IMR-90 (cell line): ENCODE results near the gene SSC4D. TPM values are rescaled to one million over a fixed set of nuclear protein-coding genes. Genes with fewer than 3 reads are reported as not detected.

Experiments
- ATAC-seq: fragments of 200-7000 bp; cut with Tn5 transposase; 2 replicates; pipeline ENCODE4 v1.9.1; 2020; ENCODE audit warnings: low read depth, mild to moderate bottlenecking, moderate library complexity
- BruUV-seq: library from RNA; stranded (reverse); fragments of 400-500 nt; replicated peaks from 2 replicates; lab custom pipeline; 2021; lab: Mats Ljungman, UMichigan
- CTCF ChIA-PET: fragments of 300-600 bp; formaldehyde crosslinking; extraction: SDS; loops from one replicate; lab custom pipeline; 2021; ENCODE audit warnings: antibody characterized with exemption; lab: Yijun Ruan, JAX
- POLR2A ChIA-PET: fragments of 300-600 bp; sonication (Branson Sonifier 250); formaldehyde crosslinking; loops from one replicate; lab custom pipeline; 2022; ENCODE audit warnings: antibody characterized with exemption; ENCODE audit not compliant: unreplicated experiment; lab: Charles Lee
- DNase-seq: peaks from one replicate; pipeline ENCODE4 v3.0.0; 2013
- H2AFZ ChIP-seq: replicated peaks from 2 replicates; pipeline ENCODE3; 2013; ENCODE audit warnings: low read length, mild to moderate bottlenecking; ENCODE audit not compliant: poor library complexity
- H2AK5ac ChIP-seq: 2 replicates; pipeline ENCODE4 v1.6.1; 2013; ENCODE audit warnings: low read depth, low read length, inconsistent platforms
- H2AK9ac ChIP-seq: replicated peaks from 2 replicates; pipeline ENCODE3; 2013; ENCODE audit warnings: mild to moderate bottlenecking, low read depth, low read length, moderate library complexity; ENCODE audit not compliant: poor library complexity
- H2BK120ac ChIP-seq: 2 replicates; pipeline ENCODE4 v1.6.1; 2013; ENCODE audit warnings: low read depth, low read length, inconsistent platforms
- H2BK15ac ChIP-seq: 3 replicates; pipeline ENCODE4 v1.6.1; 2013; ENCODE audit warnings: low read depth, low read length, inconsistent platforms
- H2BK20ac ChIP-seq: 2 replicates; pipeline ENCODE4 v1.6.1; 2013; ENCODE audit warnings: low read depth, mild to moderate bottlenecking, inconsistent platforms, low read length, moderate library complexity
- H2BK5ac ChIP-seq: 2 replicates; pipeline ENCODE4 v1.6.1; 2013; ENCODE audit warnings: mild to moderate bottlenecking, low read depth, low read length, inconsistent platforms; ENCODE audit not compliant: poor library complexity, severe bottlenecking
- H3K14ac ChIP-seq: replicated peaks from 2 replicates; pipeline ENCODE4 v1.6.1; 2013; ENCODE audit warnings: low read depth, low read length, inconsistent platforms
- H3K18ac ChIP-seq: 2 replicates; pipeline ENCODE4 v1.6.1; 2013; ENCODE audit warnings: low read depth, low read length, control low read depth
- H3K23ac ChIP-seq: 2 replicates; pipeline ENCODE4 v1.6.1; 2013; ENCODE audit warnings: low read depth, low read length, inconsistent platforms
- H3K27ac ChIP-seq: 2 replicates; pipeline ENCODE4 v1.5.1; 2013; ENCODE audit warnings: mild to moderate bottlenecking, control low read depth, low read length; ENCODE audit not compliant: insufficient read depth
- H3K27me3 ChIP-seq: 2 replicates; pipeline ENCODE4 v1.6.1; 2013; ENCODE audit warnings: low read length; ENCODE audit not compliant: control insufficient read depth, insufficient read depth
- H3K36me3 ChIP-seq: 2 replicates; pipeline ENCODE4 v1.6.1; 2013; ENCODE audit warnings: low read length, mixed read lengths; ENCODE audit not compliant: control insufficient read depth, insufficient read depth
- H3K4ac ChIP-seq: 2 replicates; pipeline ENCODE4 v1.6.1; 2013; ENCODE audit warnings: low read depth, low read length, inconsistent platforms
- H3K4me1 ChIP-seq: 2 replicates; pipeline ENCODE4 v1.6.1; 2013; ENCODE audit warnings: low read length, mixed read lengths; ENCODE audit not compliant: control insufficient read depth, insufficient read depth
- H3K4me2 ChIP-seq: 2 replicates; pipeline ENCODE4 v1.6.1; 2013; ENCODE audit warnings: low read depth, mild to moderate bottlenecking, control low read depth, low read length, moderate library complexity
- H3K4me3 ChIP-seq: 2 replicates; pipeline ENCODE4 v1.5.1; 2013; ENCODE audit warnings: low read depth, mild to moderate bottlenecking, control low read depth, low read length, moderate library complexity; ENCODE audit not compliant: insufficient read depth
- H3K56ac ChIP-seq: 2 replicates; pipeline ENCODE4 v1.6.1; 2013; ENCODE audit warnings: low read length, inconsistent platforms; ENCODE audit not compliant: insufficient read depth; ENCODE audit errors: extremely low read depth
- H3K79me1 ChIP-seq, 2 experiments: 2 replicates each; pipeline ENCODE4 v1.6.1; 2013; ENCODE audit warnings: low read length in 2 of 2, inconsistent platforms in 1 of 2, low read depth in 1 of 2
- H3K9ac ChIP-seq: 2 replicates; pipeline ENCODE4 v1.6.1; 2013; ENCODE audit warnings: low read depth, low read length, control low read depth
- H3K9me1 ChIP-seq: 2 replicates; pipeline ENCODE4 v1.6.1; 2013; ENCODE audit warnings: low read length, inconsistent platforms; ENCODE audit not compliant: insufficient read depth
- H3K9me3 ChIP-seq: 2 replicates; pipeline ENCODE4 v1.6.1; 2013; ENCODE audit warnings: low read length; ENCODE audit not compliant: control insufficient read depth, insufficient read depth
- H4K20me1 ChIP-seq: 2 replicates; pipeline ENCODE4 v1.6.1; 2013; ENCODE audit warnings: low read length, inconsistent platforms; ENCODE audit not compliant: insufficient read depth
- H4K5ac ChIP-seq: 2 replicates; pipeline ENCODE4 v1.6.1; 2013; ENCODE audit warnings: mild to moderate bottlenecking, low read depth, low read length, control low read depth
- H4K8ac ChIP-seq, 2 experiments: 2 replicates each; pipeline ENCODE4 v1.6.1; 2013; ENCODE audit warnings: low read depth in 2 of 2, low read length in 2 of 2, control low read depth in 1 of 2, inconsistent platforms in 1 of 2
- H4K91ac ChIP-seq: 2 replicates; pipeline ENCODE4 v1.6.1; 2013; ENCODE audit warnings: low read depth, low read length, inconsistent platforms; ENCODE audit not compliant: insufficient read depth
- BHLHE40 ChIP-seq: fragments of 150-350 bp; IDR thresholded peaks from 2 replicates; pipeline ENCODE4 v1.6.1; 2016; ENCODE audit warnings: mild to moderate bottlenecking, low read depth, low read length
- MAZ ChIP-seq: IDR thresholded peaks from 2 replicates; pipeline ENCODE4 v1.6.1; 2012; ENCODE audit warnings: low read depth, mild to moderate bottlenecking, low read length, improper control_type of control experiment, moderate library complexity, borderline replicate concordance
- WGBS, 2 experiments: methylation state at CpG; one replicate each; pipeline versions ENCODE4 v1.1.5 to v1.1.7; 2013; ENCODE audit warnings: missing lambda C conversion rate in 2 of 2; ENCODE audit not compliant: insufficient read length in 1 of 2; ENCODE audit errors: extremely low coverage in 2 of 2; 5-methylcytosine and 5-hydroxymethylcytosine counted together
- dilution Hi-C: fragments of 300-500 bp; cut with HindIII; formaldehyde crosslinking; loops from one replicate; pipeline ENCODE4 v1.14.3; 2018; ENCODE audit warnings: low sequenced_read_pairs; ENCODE audit not compliant: unreplicated experiment
- in situ Hi-C: fragments of 300-500 bp; cut with MboI; formaldehyde crosslinking; loops from 3 replicates; pipeline ENCODE4 v1.14.3; 2019; ENCODE audit warnings: low sequenced_read_pairs, inconsistent platforms, mixed read lengths
- intact Hi-C: fragments of 100-400 bp; cut with micrococcal nuclease; formaldehyde crosslinking; loops from 2 replicates; pipeline ENCODE4 v1.10.0; 2022
- polyA plus RNA-seq, 3 experiments: library from polyadenylated mRNA; depleted of rRNA; stranded (reverse); fragments of >200 nt; gene quantifications; 2 replicates each; pipeline ENCODE4 v1.2.3, GENCODE V29; 2012; ENCODE audit warnings: low replicate concordance in 1 of 3
- total RNA-seq: library from RNA; depleted of rRNA; stranded (reverse); fragments of >200 nt; gene quantifications from 2 replicates; pipeline ENCODE4 v1.2.3, GENCODE V29; 2012

SSC4D gene
- total and polyA plus RNA-seq, 2 of the 4 experiments (the other 2 are of a cell fraction): 0.36 to 0.70 TPM

DNA sequence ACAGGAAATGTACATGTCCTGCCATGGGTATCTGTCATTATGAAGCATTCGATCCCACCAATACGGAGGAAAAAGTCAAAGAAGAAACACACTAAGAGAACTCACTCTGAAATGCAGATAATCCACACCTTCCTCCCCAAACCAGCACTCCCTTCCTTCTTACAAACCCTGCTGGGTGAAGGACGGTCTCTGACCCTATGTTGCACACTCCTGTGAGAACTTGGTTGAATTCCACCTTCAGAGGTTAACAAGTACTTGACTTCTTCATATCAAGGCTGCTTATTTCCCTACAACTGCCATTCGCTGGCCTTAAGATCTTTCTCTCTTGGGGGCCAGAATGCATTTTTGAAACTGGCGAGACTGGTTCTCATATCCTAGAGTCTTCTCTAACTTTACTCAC, 67.3 kb downstream of the SSC4D start:
- no peak for DNase-seq
- H2BK5ac ChIP-seq: peak overlapping the region; percentile 57
- peaks cover 98% of the 10 kb centered on the region for H4K20me1 ChIP-seq
- WGBS, 2 experiments: 95% methylated on average over 2 of the region's 5 CpGs; no CpG with 5 or more reads in 1 of the 2 experiments
- no peak for ATAC-seq
- H4K91ac ChIP-seq: no peak overlapping the region
- TF ChIP-seq MAZ (no peak), BHLHE40 (no peak)
- H3K4me2 ChIP-seq: peak overlapping the region; percentile 56; the same call in 1 of the 2 replicates
- H3K23ac ChIP-seq: no peak overlapping the region
- H3K4ac ChIP-seq: no peak overlapping the region
- H3K4me3 ChIP-seq: no peak overlapping the region
- H3K14ac ChIP-seq: no peak overlapping the region
- H4K5ac ChIP-seq: no peak overlapping the region
- no peak overlapping the region for H4K8ac ChIP-seq
- H2BK120ac ChIP-seq: no peak overlapping the region
- H2AK5ac ChIP-seq: no peak overlapping the region
- POLR2A ChIA-PET: no interaction called here
- H3K27me3 ChIP-seq: no peaks in the 10 kb centered on the region
- intact Hi-C loops (no loop called here), dilution Hi-C loops (no loop called here), in situ Hi-C loops (no loop called here)
- BruUV-seq: no TSS peak
- peaks cover 20% of the 10 kb centered on the region for H3K4me1 ChIP-seq
- H3K9ac ChIP-seq: no peak overlapping the region
- no peak overlapping the region for H2AFZ ChIP-seq
- peaks cover 16 to 84% of the 10 kb centered on the region in 2 experiments; a peak in 3 of 4 replicates for H3K79me1 ChIP-seq
- peaks cover 43% of the 10 kb centered on the region for H3K36me3 ChIP-seq
- H3K9me3 ChIP-seq: no peaks in the 10 kb centered on the region
- peak overlapping the region; percentile 65; the same call in 1 of the 2 replicates for H3K27ac ChIP-seq
- H3K18ac ChIP-seq: no peak overlapping the region
- H2BK15ac ChIP-seq: no peak overlapping the region
- H2AK9ac ChIP-seq: no peak overlapping the region
- CTCF ChIA-PET: no interaction called here
- no peak overlapping the region for H2BK20ac ChIP-seq
- H3K56ac ChIP-seq: no peak overlapping the region
- peaks cover 36% of the 10 kb centered on the region for H3K9me1 ChIP-seq
